A673 (cell line): Measurements from ENCODE around the gene CD248.

Experiments
- CTCF ChIP-seq: fragments of 300-800, 200-600 bp; sonication (generic); conservative IDR thresholded peaks from 2 replicates; pipeline ENCODE4 v1.5.1; 2017; ENCODE audit warnings: low read depth, mild to moderate bottlenecking, antibody characterized with exemption, low read length, moderate library complexity, mixed read lengths
- EZH2 ChIP-seq: fragments of 200-600 bp; sonication (generic); IDR thresholded peaks from 2 replicates; pipeline ENCODE4 v1.6.1; 2017; ENCODE audit warnings: borderline replicate concordance, low read depth, mild to moderate bottlenecking, mixed read lengths, antibody characterized with exemption, low read length; ENCODE audit not compliant: poor library complexity, severe bottlenecking

- TF ChIP-seq CTCF: no peak
- TF ChIP-seq EZH2: no peak
Measured at GRCh38 chr11:66275396-66275795, 41.4 kb downstream of the CD248 start.
